ENCODE measurements around the gene HRG.

DNA sequence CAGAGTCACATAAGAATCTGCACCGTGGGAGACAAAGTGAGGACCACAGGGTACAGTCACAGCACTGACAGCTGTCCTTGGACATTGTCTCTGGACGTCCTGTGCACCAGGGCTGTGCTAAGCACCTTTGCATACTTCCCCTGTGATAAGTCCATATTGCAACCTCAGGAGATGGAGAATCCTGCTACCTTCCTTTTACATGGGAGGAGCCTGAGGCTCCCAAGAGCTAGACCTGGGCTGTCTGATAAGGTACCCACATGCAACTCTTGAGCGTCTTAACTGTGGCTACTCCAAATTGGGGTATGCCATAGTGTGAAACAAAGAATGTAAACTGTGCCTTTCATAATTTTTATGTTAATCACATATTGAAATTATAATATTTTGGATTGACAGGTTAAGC is 28.1 kb upstream of the HRG start:
- TF ChIP-seq CTCF (IDR thresholded peaks at IDR 0.05; ENCODE audit: low read depth, low read length, poor library complexity, severe bottlenecking) (no peak), EZH2phosphoT487 (IDR thresholded peaks at IDR 0.05; ENCODE audit: borderline replicate concordance, low read length) (no peak)

Measured in DOHH2 (cell line).